Neural cell (in vitro differentiated cells): ENCODE data around the gene SMCHD1. TPM values are rescaled to one million over a fixed set of nuclear protein-coding genes. Genes with fewer than 3 reads are reported as not detected.

ENCODE experiments used
- H2AFZ ChIP-seq: fragments of 200-600, 300-800 bp; sonication (generic), shearing (Covaris generic); 2 replicates; pipeline ENCODE4 v1.6.0; 2014; ENCODE audit warnings: low read depth, mild to moderate bottlenecking, antibody characterized with exemption, low read length, moderate library complexity
- H3F3A ChIP-seq: fragments of 200-600 bp; shearing (Covaris generic); 2 replicates; pipeline ENCODE4 v1.6.1; 2016; ENCODE audit warnings: mild to moderate bottlenecking, moderate library complexity, mixed read lengths, antibody characterized with exemption, low read length; ENCODE audit not compliant: insufficient read depth, poor library complexity, severe bottlenecking
- H3K27ac ChIP-seq: fragments of 200-600, 300-800 bp; sonication (generic), shearing (Covaris generic); 2 replicates; pipeline ENCODE4 v1.5.1; 2014; ENCODE audit warnings: mild to moderate bottlenecking, low read length, moderate library complexity
- H3K27me3 ChIP-seq: fragments of 300-800, 200-600 bp; sonication (generic), shearing (Covaris generic); 2 replicates; pipeline ENCODE4 v1.6.0; 2014; ENCODE audit warnings: mild to moderate bottlenecking, low read depth, low read length, moderate library complexity; ENCODE audit not compliant: insufficient read depth
- H3K36me3 ChIP-seq: fragments of 300-800, 200-600 bp; sonication (generic), shearing (Covaris generic); 2 replicates; pipeline ENCODE4 v1.5.1; 2014; ENCODE audit warnings: mild to moderate bottlenecking, antibody characterized with exemption, low read length, moderate library complexity; ENCODE audit not compliant: insufficient read depth
- H3K4me2 ChIP-seq: fragments of 300-800, 200-600 bp; sonication (generic), shearing (Covaris generic); 2 replicates; pipeline ENCODE4 v1.6.0; 2014; ENCODE audit warnings: mild to moderate bottlenecking, low read length
- H3K4me3 ChIP-seq: fragments of 300-800, 200-600 bp; sonication (generic), shearing (Covaris generic); 2 replicates; pipeline ENCODE4 v1.5.1; 2014; ENCODE audit warnings: mild to moderate bottlenecking, low read length, moderate library complexity
- H3K79me2 ChIP-seq: fragments of 200-600 bp; shearing (Covaris generic); replicated peaks from 2 replicates; pipeline ENCODE4 v1.6.0; 2014; ENCODE audit warnings: mild to moderate bottlenecking, low read length, moderate library complexity; ENCODE audit not compliant: insufficient read depth
- H3K9ac ChIP-seq: fragments of 300-800, 200-600 bp; sonication (generic), shearing (Covaris generic); 2 replicates; pipeline ENCODE4 v1.6.1; 2016; ENCODE audit warnings: mild to moderate bottlenecking, low read length, mixed read lengths
- H3K9me2 ChIP-seq: fragments of 200-600 bp; shearing (Covaris generic); 2 replicates; pipeline ENCODE4 v1.6.1; 2016; ENCODE audit warnings: mild to moderate bottlenecking, low read length, mixed read lengths; ENCODE audit not compliant: insufficient read depth
- H3K9me3 ChIP-seq: fragments of 200-600, 300-800 bp; sonication (generic), shearing (Covaris generic); 2 replicates; pipeline ENCODE4 v1.6.1; 2016; ENCODE audit warnings: mild to moderate bottlenecking, mixed run types, low read length, moderate library complexity, mixed read lengths
- H4K20me1 ChIP-seq: fragments of 200-600 bp; shearing (Covaris generic); 2 replicates; pipeline ENCODE4 v1.6.1; 2016; ENCODE audit warnings: mild to moderate bottlenecking, mixed run types; ENCODE audit not compliant: insufficient read depth
- EP300 ChIP-seq: fragments of 450-650 bp; conservative IDR thresholded peaks from 2 replicates; pipeline ENCODE4 v1.6.1; 2014; ENCODE audit warnings: antibody characterized with exemption, mild to moderate bottlenecking, moderate library complexity; ENCODE audit not compliant: poor library complexity, severe bottlenecking
- EZH2 ChIP-seq: fragments of 200-600, 300-800 bp; shearing (Covaris generic), sonication (generic); IDR thresholded peaks from 2 replicates; pipeline ENCODE4 v1.6.1; 2014; ENCODE audit warnings: antibody characterized with exemption, low read length, borderline replicate concordance, mild to moderate bottlenecking; ENCODE audit not compliant: insufficient read depth, poor library complexity, severe bottlenecking
- MXI1 ChIP-seq: fragments of 450-650 bp; conservative IDR thresholded peaks from 2 replicates; pipeline ENCODE4 v1.6.1; 2014; ENCODE audit warnings: antibody characterized with exemption, mild to moderate bottlenecking; ENCODE audit not compliant: poor library complexity, severe bottlenecking
- POLR2AphosphoS5 ChIP-seq: IDR thresholded peaks from 2 replicates; pipeline ENCODE4 v1.6.1; 2012
- RAD21 ChIP-seq: fragments of 450-650 bp; conservative IDR thresholded peaks from 2 replicates; pipeline ENCODE4 v1.6.1; 2014; ENCODE audit warnings: antibody characterized with exemption, mild to moderate bottlenecking, moderate library complexity
- SMC3 ChIP-seq: fragments of 450-650 bp; conservative IDR thresholded peaks from 2 replicates; pipeline ENCODE4 v1.6.1; 2014; ENCODE audit warnings: antibody characterized with exemption, mild to moderate bottlenecking, moderate library complexity; ENCODE audit not compliant: poor library complexity
- TAF1 ChIP-seq: IDR thresholded peaks from 2 replicates; pipeline ENCODE4 v1.6.1; 2012; ENCODE audit warnings: low read depth
- polyA plus RNA-seq: library from polyadenylated mRNA; depleted of rRNA; stranded (reverse); fragments of >200 nt; gene quantifications from 2 replicates; pipeline ENCODE4 v1.2.3, GENCODE V29; 2014
- TF ChIP-seq, protein P1 (sequence below): fragments of 450-650 bp; IDR thresholded peaks from 2 replicates; pipeline ENCODE4 v1.5.1; 2014; ENCODE audit warnings: antibody characterized with exemption, mild to moderate bottlenecking, moderate library complexity; ENCODE audit not compliant: poor library complexity, severe bottlenecking
- TF ChIP-seq, protein P2 (sequence below): IDR thresholded peaks from 2 replicates; pipeline ENCODE4 v1.6.1; 2012; ENCODE audit warnings: borderline replicate concordance

The SMCHD1 gene
- polyA plus RNA-seq, 1 donor from 2014 or later: 49.4 TPM

DNA sequence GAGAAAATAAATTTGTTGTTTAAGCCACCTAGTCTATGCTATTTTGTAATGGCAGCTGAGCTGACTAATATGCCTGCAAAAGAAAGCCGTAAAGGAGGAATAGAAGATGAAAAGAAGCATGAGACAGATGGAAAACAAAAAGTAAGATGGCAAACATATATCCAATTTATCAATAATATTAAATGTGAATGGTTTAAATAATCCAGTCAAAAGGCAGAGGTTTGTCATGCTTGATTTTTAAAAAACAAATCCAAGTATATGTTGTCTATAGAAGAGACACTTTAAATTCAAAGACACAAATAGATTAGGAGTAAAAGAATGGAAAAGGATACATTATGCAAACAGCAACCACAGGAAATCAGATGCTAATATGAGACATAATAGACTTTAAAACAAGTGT, 155.9 kb downstream of the SMCHD1 start:
- H3K27me3 ChIP-seq: no peaks in the 10 kb centered on the region
- no peak overlapping the region for H3K4me2 ChIP-seq
- no peaks in the 10 kb centered on the region for H4K20me1 ChIP-seq
- H3K79me2 ChIP-seq: no peaks in the 10 kb centered on the region
- H3K9me3 ChIP-seq: no peaks in the 10 kb centered on the region
- H3K27ac ChIP-seq: no peak overlapping the region
- H3K36me3 ChIP-seq: no peaks in the 10 kb centered on the region
- H3F3A ChIP-seq: no peaks in the 10 kb centered on the region
- H3K9me2 ChIP-seq: no peaks in the 10 kb centered on the region
- TF ChIP-seq POLR2AphosphoS5: no peak
- no peak for TF ChIP-seq SMC3
- TF ChIP-seq, protein P1, sequence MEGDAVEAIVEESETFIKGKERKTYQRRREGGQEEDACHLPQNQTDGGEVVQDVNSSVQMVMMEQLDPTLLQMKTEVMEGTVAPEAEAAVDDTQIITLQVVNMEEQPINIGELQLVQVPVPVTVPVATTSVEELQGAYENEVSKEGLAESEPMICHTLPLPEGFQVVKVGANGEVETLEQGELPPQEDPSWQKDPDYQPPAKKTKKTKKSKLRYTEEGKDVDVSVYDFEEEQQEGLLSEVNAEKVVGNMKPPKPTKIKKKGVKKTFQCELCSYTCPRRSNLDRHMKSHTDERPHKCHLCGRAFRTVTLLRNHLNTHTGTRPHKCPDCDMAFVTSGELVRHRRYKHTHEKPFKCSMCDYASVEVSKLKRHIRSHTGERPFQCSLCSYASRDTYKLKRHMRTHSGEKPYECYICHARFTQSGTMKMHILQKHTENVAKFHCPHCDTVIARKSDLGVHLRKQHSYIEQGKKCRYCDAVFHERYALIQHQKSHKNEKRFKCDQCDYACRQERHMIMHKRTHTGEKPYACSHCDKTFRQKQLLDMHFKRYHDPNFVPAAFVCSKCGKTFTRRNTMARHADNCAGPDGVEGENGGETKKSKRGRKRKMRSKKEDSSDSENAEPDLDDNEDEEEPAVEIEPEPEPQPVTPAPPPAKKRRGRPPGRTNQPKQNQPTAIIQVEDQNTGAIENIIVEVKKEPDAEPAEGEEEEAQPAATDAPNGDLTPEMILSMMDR: no peak
- no peak for TF ChIP-seq MXI1
- TF ChIP-seq, protein P2, sequence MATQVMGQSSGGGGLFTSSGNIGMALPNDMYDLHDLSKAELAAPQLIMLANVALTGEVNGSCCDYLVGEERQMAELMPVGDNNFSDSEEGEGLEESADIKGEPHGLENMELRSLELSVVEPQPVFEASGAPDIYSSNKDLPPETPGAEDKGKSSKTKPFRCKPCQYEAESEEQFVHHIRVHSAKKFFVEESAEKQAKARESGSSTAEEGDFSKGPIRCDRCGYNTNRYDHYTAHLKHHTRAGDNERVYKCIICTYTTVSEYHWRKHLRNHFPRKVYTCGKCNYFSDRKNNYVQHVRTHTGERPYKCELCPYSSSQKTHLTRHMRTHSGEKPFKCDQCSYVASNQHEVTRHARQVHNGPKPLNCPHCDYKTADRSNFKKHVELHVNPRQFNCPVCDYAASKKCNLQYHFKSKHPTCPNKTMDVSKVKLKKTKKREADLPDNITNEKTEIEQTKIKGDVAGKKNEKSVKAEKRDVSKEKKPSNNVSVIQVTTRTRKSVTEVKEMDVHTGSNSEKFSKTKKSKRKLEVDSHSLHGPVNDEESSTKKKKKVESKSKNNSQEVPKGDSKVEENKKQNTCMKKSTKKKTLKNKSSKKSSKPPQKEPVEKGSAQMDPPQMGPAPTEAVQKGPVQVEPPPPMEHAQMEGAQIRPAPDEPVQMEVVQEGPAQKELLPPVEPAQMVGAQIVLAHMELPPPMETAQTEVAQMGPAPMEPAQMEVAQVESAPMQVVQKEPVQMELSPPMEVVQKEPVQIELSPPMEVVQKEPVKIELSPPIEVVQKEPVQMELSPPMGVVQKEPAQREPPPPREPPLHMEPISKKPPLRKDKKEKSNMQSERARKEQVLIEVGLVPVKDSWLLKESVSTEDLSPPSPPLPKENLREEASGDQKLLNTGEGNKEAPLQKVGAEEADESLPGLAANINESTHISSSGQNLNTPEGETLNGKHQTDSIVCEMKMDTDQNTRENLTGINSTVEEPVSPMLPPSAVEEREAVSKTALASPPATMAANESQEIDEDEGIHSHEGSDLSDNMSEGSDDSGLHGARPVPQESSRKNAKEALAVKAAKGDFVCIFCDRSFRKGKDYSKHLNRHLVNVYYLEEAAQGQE: no peak
- no peak for TF ChIP-seq RAD21
- no peak for TF ChIP-seq EZH2
- no peak for TF ChIP-seq EP300
- TF ChIP-seq TAF1: no peak
- H3K9ac ChIP-seq: no peak overlapping the region
- H3K4me3 ChIP-seq: no peak overlapping the region
- H2AFZ ChIP-seq: no peak overlapping the region

DNA sequence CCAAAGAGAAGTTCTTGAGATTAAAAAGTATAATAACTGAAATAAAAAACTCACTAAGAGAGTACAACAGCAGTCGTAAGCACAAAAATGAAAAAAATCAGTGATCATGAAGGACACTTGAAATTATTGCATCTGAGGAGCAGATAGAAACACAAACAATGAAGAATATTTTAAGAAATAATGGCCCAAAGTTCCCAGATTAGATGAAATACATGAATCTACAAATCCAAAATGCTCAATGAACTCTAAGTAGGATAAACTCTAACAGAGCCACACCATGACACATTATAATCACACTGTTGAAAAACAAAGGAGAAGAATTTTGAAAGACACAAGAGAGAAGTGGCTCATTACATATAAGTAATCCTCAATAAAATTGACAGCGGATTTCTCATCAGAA, 159.4 kb downstream of the SMCHD1 start:
- Histone ChIP-seq H3K36me3 (no peaks in the 10 kb centered on the region), H3K4me3 (no peak overlapping the region), H3K27ac (no peak overlapping the region), H4K20me1 (no peaks in the 10 kb centered on the region), H3K9ac (no peak overlapping the region), H3K9me3 (no peaks in the 10 kb centered on the region), H3K79me2 (no peaks in the 10 kb centered on the region), H3K4me2 (no peak overlapping the region), H3K9me2 (no peaks in the 10 kb centered on the region), H3K27me3 (no peaks in the 10 kb centered on the region), H3F3A (no peaks in the 10 kb centered on the region), H2AFZ (no peak overlapping the region)
- TF ChIP-seq POLR2AphosphoS5 (no peak), SMC3 (no peak)

DNA sequence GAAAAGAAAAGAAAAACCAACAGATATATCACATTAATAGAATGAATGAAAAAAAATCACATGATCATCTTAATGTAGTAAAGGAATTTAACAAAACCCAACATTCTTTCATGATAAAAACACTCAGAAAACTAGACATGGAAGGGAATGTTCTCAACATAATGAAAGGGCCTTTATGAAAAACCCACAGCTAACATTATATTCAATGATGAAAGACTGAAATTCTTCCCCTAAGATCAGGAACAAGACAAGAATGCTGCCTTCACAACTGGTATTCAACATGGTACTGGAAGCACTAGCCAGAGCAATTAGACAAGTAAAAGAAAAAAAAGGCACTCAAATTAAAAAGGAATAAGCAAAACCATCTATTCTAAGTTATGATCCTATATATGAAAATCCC, 162.8 kb downstream of the SMCHD1 start:
- no peak overlapping the region for H3K9ac ChIP-seq
- H3K4me3 ChIP-seq: no peak overlapping the region
- H3K4me2 ChIP-seq: no peak overlapping the region
- H3K36me3 ChIP-seq: no peaks in the 10 kb centered on the region
- no peaks in the 10 kb centered on the region for H3K79me2 ChIP-seq
- TF ChIP-seq RAD21 (no peak), TAF1 (no peak), MXI1 (no peak), POLR2AphosphoS5 (no peak)
- TF ChIP-seq, protein P1: no peak
- TF ChIP-seq, protein P2: no peak
- H3K9me2 ChIP-seq: no peaks in the 10 kb centered on the region
- no peaks in the 10 kb centered on the region for H3F3A ChIP-seq
- no peaks in the 10 kb centered on the region for H3K9me3 ChIP-seq
- no peaks in the 10 kb centered on the region for H3K27me3 ChIP-seq
- no peak overlapping the region for H2AFZ ChIP-seq
- H3K27ac ChIP-seq: no peak overlapping the region
- no peaks in the 10 kb centered on the region for H4K20me1 ChIP-seq
